GM18951 (cell line): ENCODE results near the gene MMP17.

Experiments used
- POLR2A ChIP-seq: IDR thresholded peaks from 4 replicates; pipeline ENCODE4 v1.6.1; 2011; ENCODE audit warnings: mild to moderate bottlenecking; ENCODE audit not compliant: insufficient read length, insufficient read depth; ENCODE audit errors: extremely low read depth
- in situ Hi-C: fragments of 300-500 bp; cut with MboI; formaldehyde crosslinking; loops from one replicate; pipeline ENCODE4 v1.12.0; 2022; ENCODE audit warnings: low sequenced_read_pairs, mixed read lengths, inconsistent platforms; ENCODE audit not compliant: unreplicated experiment

The MMP17 gene

GRCh38 chr12:131840643-131841416, 12.6 kb downstream of the MMP17 start:
- in situ Hi-C loops = no loop called here
- TF ChIP-seq POLR2A = no peak

- no peak for TF ChIP-seq POLR2A
- in situ Hi-C loops = no loop called here
These were observed 13.4 kb downstream of the MMP17 start for GRCh38 chr12:131841547-131841946.

GRCh38 chr12:131842169-131842568, 14.0 kb downstream of the MMP17 start:
- in situ Hi-C loops = no loop called here
- TF ChIP-seq POLR2A = no peak

GRCh38 chr12:131843527-131843926, 15.3 kb downstream of the MMP17 start:
- TF ChIP-seq POLR2A = no peak
- in situ Hi-C loops = no loop called here

- TF ChIP-seq POLR2A = no peak
- in situ Hi-C loops = no loop called here
These were observed 15.9 kb downstream of the MMP17 start for GRCh38 chr12:131844140-131844539.

GRCh38 chr12:131844656-131845055, 16.5 kb downstream of the MMP17 start:
- TF ChIP-seq POLR2A = no peak
- in situ Hi-C loops = no loop called here

- TF ChIP-seq POLR2A = no peak
- in situ Hi-C loops = no loop called here
These were observed 16.9 kb downstream of the MMP17 start for GRCh38 chr12:131845121-131845520.

GRCh38 chr12:131847456-131847855, 19.3 kb downstream of the MMP17 start:
- in situ Hi-C loops = no loop called here
- TF ChIP-seq POLR2A = no peak

- in situ Hi-C loops = no loop called here
- TF ChIP-seq POLR2A = no peak
These were observed 20.6 kb downstream of the MMP17 start for GRCh38 chr12:131848753-131849152.

GRCh38 chr12:131849700-131850553, 21.7 kb downstream of the MMP17 start:
- no peak for TF ChIP-seq POLR2A
- in situ Hi-C loops = no loop called here

GRCh38 chr12:131850856-131851559, 22.8 kb downstream of the MMP17 start:
- no peak for TF ChIP-seq POLR2A
- in situ Hi-C loops = no loop called here

GRCh38 chr12:131851741-131852550, 23.8 kb downstream of the MMP17 start:
- in situ Hi-C loops = no loop called here
- TF ChIP-seq POLR2A = no peak
